Measurements from ENCODE around the gene ZNF106. TPM values are rescaled to one million over a fixed set of nuclear protein-coding genes. Genes with fewer than 3 reads are reported as not detected.

Gene ZNF106
- total RNA-seq, 1 experiment from 2014 or later = 64.3 TPM

GRCh38 chr15:42457445-42458442 is 33.2 kb downstream of the ZNF106 start:
- Histone ChIP-seq H3K4me3 (ENCODE audit: low read depth in 2 of 2, low read length in 2 of 2) (no peak overlapping the region), H3K27ac (ENCODE audit: low read length) (no peak overlapping the region), H3K36me3 (ENCODE audit: control insufficient read depth, insufficient read depth, low read length) (no peaks in the 10 kb centered on the region), H3K4me1 (ENCODE audit: control insufficient read depth, insufficient read depth, low read length) (0 out of 2 replicates have a peak, but pooled peaks cover 4% of the 10 kb centered on the region), H3K9me3 (ENCODE audit: control insufficient read depth, insufficient read depth, low read depth, low read length) (no peaks in the 10 kb centered on the region), H3K27me3 (ENCODE audit: control insufficient read depth, insufficient read depth, low read length) (no peaks in the 10 kb centered on the region)
- no peak for TF ChIP-seq REST (IDR thresholded peaks at IDR 0.05; ENCODE audit: insufficient read depth in 1 of 2, low read depth in 2 of 2, low read length in 1 of 2)
- no peak for TF ChIP-seq SIN3A (IDR thresholded peaks at IDR 0.05; ENCODE audit: borderline replicate concordance, insufficient read depth, low read depth, low read length)
- CTCF ChIA-PET = interaction anchor here (0.6 to 0.7 kb wide), 2 partner anchors 73 to 398 kb away, joined by 4 to 5 read pairs; no protein-coding TSS in a partner anchor
- POLR2A ChIA-PET = no interaction called here
- no peak for DNase-seq (ENCODE audit: low read depth, low spot score)
- BruUV-seq (replicated peaks) = no TSS peak
- no peak for ATAC-seq
- intact Hi-C loops (cut with micrococcal nuclease; ENCODE audit: unreplicated experiment) (no loop called here), in situ Hi-C loops (cut with HindIII; ENCODE audit: low pct_unique_long_range_greater_than_20kb, low sequenced_read_pairs) (no loop called here)

GRCh38 chr15:42456971-42457370 is 34.0 kb downstream of the ZNF106 start:
- ChIA-PET CTCF (no interaction called here), POLR2A (interaction anchor here (0.7 kb wide), 2 partner anchors 45 to 212 kb away, joined by 6 read pairs; no protein-coding TSS in a partner anchor)
- BruUV-seq (replicated peaks) = no TSS peak
- Histone ChIP-seq H3K36me3 (ENCODE audit: control insufficient read depth, insufficient read depth, low read length) (no peaks in the 10 kb centered on the region), H3K27me3 (ENCODE audit: control insufficient read depth, insufficient read depth, low read length) (no peaks in the 10 kb centered on the region), H3K9me3 (ENCODE audit: control insufficient read depth, insufficient read depth, low read depth, low read length) (no peaks in the 10 kb centered on the region), H3K4me1 (ENCODE audit: control insufficient read depth, insufficient read depth, low read length) (0 out of 2 replicates have a peak, but pooled peaks cover 4% of the 10 kb centered on the region), H3K27ac (ENCODE audit: low read length) (no peak overlapping the region), H3K4me3 (ENCODE audit: low read depth in 2 of 2, low read length in 2 of 2) (no peak overlapping the region)
- intact Hi-C loops (cut with micrococcal nuclease; ENCODE audit: unreplicated experiment) = no loop called here
- no peak for DNase-seq (ENCODE audit: low read depth, low spot score)
- in situ Hi-C loops (cut with HindIII; ENCODE audit: low pct_unique_long_range_greater_than_20kb, low sequenced_read_pairs) = no loop called here
- TF ChIP-seq POLR2AphosphoS5 (IDR thresholded peaks at IDR 0.05; ENCODE audit: low read depth, low read length) = no peak
- ATAC-seq = no peak

- POLR2A ChIA-PET = interaction anchor here (0.7 kb wide), 2 partner anchors 45 to 212 kb away, joined by 6 read pairs; no protein-coding TSS in a partner anchor
- in situ Hi-C loops (cut with HindIII; ENCODE audit: low pct_unique_long_range_greater_than_20kb, low sequenced_read_pairs) = no loop called here
Measured at GRCh38 chr15:42456531-42456930, 34.4 kb downstream of the ZNF106 start.

More at GRCh38 chr15:42456531-42456930, 34.4 kb downstream of the ZNF106 start:
- H3K4me3 ChIP-seq (ENCODE audit: low read depth in 2 of 2, low read length in 2 of 2) = no peak overlapping the region
- DNase-seq (ENCODE audit: low read depth, low spot score) (no peak), ATAC-seq (no peak)
- 0 out of 2 replicates have a peak, but pooled peaks cover 4% of the 10 kb centered on the region for H3K4me1 ChIP-seq (ENCODE audit: control insufficient read depth, insufficient read depth, low read length)
- no peaks in the 10 kb centered on the region for H3K9me3 ChIP-seq (ENCODE audit: control insufficient read depth, insufficient read depth, low read depth, low read length)
- no peak overlapping the region for H3K27ac ChIP-seq (ENCODE audit: low read length)
- H3K27me3 ChIP-seq (ENCODE audit: control insufficient read depth, insufficient read depth, low read length) = no peaks in the 10 kb centered on the region
- CTCF ChIA-PET = no interaction called here
- intact Hi-C loops (cut with micrococcal nuclease; ENCODE audit: unreplicated experiment) = no loop called here
- TF ChIP-seq POLR2AphosphoS5 (IDR thresholded peaks at IDR 0.05; ENCODE audit: low read depth, low read length) (no peak), REST (IDR thresholded peaks at IDR 0.05; ENCODE audit: insufficient read depth in 1 of 2, low read depth in 2 of 2, low read length in 1 of 2) (no peak), SIN3A (IDR thresholded peaks at IDR 0.05; ENCODE audit: borderline replicate concordance, insufficient read depth, low read depth, low read length) (no peak), CTCF (IDR thresholded peaks at IDR 0.05) (no peak), TCF7L2 (IDR thresholded peaks at IDR 0.05; ENCODE audit: low read depth, low read length) (no peak)
- H3K36me3 ChIP-seq (ENCODE audit: control insufficient read depth, insufficient read depth, low read length) = no peaks in the 10 kb centered on the region
- BruUV-seq (replicated peaks) = no TSS peak
